GM19035 (cell line): Measurements from ENCODE around the gene SRA1.
"Not testable (repeated sequence)": the region's sequence is repeated elsewhere in the genome, so short reads cannot be mapped to it uniquely, and the experiment has no call there.

ENCODE experiments used
- ATAC-seq: cut with Tn5 transposase; IDR thresholded peaks from one replicate; pipeline ENCODE4 v1.9.1; 2021; ENCODE audit not compliant: unreplicated experiment

SRA1 gene

GRCh38 chr5:140557136-140557805 is at the start of gene SRA1:
Gene SRA1, minus strand, starts transcription at chr5:140557473. Its CDS starts 21 bp downstream, at chr5:140557452.
- ATAC-seq, result peak; percentile 97

GRCh38 chr5:140607031-140607430 is 49.8 kb upstream of the SRA1 start:
- ATAC-seq, result no peak

- no peak for ATAC-seq
These were observed 48.6 kb upstream of the SRA1 start for GRCh38 chr5:140605879-140606278.

- no peak for ATAC-seq
These were observed 46.5 kb upstream of the SRA1 start for GRCh38 chr5:140603734-140604133.

GRCh38 chr5:140603446-140603698 is 46.1 kb upstream of the SRA1 start:
- ATAC-seq, result not testable (repeated sequence)

- no peak for ATAC-seq
These were observed 44.9 kb upstream of the SRA1 start for GRCh38 chr5:140602147-140602546.

- no peak for ATAC-seq
These were observed 42.8 kb upstream of the SRA1 start for GRCh38 chr5:140600096-140600495.

GRCh38 chr5:140598836-140599235 is 41.6 kb upstream of the SRA1 start:
- no peak for ATAC-seq

- ATAC-seq, result no peak
These were observed 39.1 kb upstream of the SRA1 start for GRCh38 chr5:140596321-140596741.

- no peak for ATAC-seq
These were observed 38.4 kb upstream of the SRA1 start for GRCh38 chr5:140595538-140596300.

GRCh38 chr5:140594169-140594568 is 36.9 kb upstream of the SRA1 start:
- ATAC-seq, result no peak

- ATAC-seq, result not testable (repeated sequence)
These were observed 35.8 kb upstream of the SRA1 start for GRCh38 chr5:140593070-140593469.

- no peak for ATAC-seq
These were observed 34.6 kb upstream of the SRA1 start for GRCh38 chr5:140591747-140592372.

- no peak for ATAC-seq
These were observed 33.6 kb upstream of the SRA1 start for GRCh38 chr5:140590861-140591260.

- ATAC-seq, result no peak
These were observed 31.2 kb upstream of the SRA1 start for GRCh38 chr5:140588311-140589070.

- no peak for ATAC-seq
These were observed 30.2 kb upstream of the SRA1 start for GRCh38 chr5:140587495-140587894.

- not testable (repeated sequence) for ATAC-seq
These were observed 22.0 kb upstream of the SRA1 start for GRCh38 chr5:140579188-140579747.

- ATAC-seq, result no peak
These were observed 19.5 kb upstream of the SRA1 start for GRCh38 chr5:140576776-140577201.

GRCh38 chr5:140575309-140575708 is 18.0 kb upstream of the SRA1 start:
- ATAC-seq, result no peak

- ATAC-seq, result no peak
These were observed 16.9 kb upstream of the SRA1 start for GRCh38 chr5:140574165-140574564.

- ATAC-seq, result no peak
These were observed 16.4 kb upstream of the SRA1 start for GRCh38 chr5:140573683-140574082.
